HCT116 (cell line): ENCODE measurements around the gene TTLL10.

ENCODE experiments used
- CTCF ChIP-seq, 3 experiments: fragments of 200-600 bp in 1 of 3; sonication (generic) in 1 of 3; IDR thresholded peaks in 2 of 3; conservative IDR thresholded peaks in 1 of 3; 2 replicates each; pipeline ENCODE4 v1.5.1; 2012 to 2017; ENCODE audit warnings: low read depth in 2 of 3, low read length in 2 of 3, antibody characterized with exemption in 1 of 3, borderline replicate concordance in 1 of 3, control low read depth in 1 of 3, mild to moderate bottlenecking in 1 of 3, mixed read lengths in 1 of 3, mixed run types in 1 of 3, moderate library complexity in 1 of 3; ENCODE audit not compliant: insufficient read depth in 1 of 3
- EZH2 ChIP-seq: fragments of 200-600 bp; sonication (generic); IDR thresholded peaks from 2 replicates; pipeline ENCODE4 v1.6.1; 2017; ENCODE audit warnings: antibody characterized with exemption, mixed run types
- POLR2AphosphoS5 ChIP-seq: IDR thresholded peaks from 2 replicates; pipeline ENCODE4 v1.6.1; 2011; ENCODE audit warnings: mild to moderate bottlenecking, low read depth, low read length, moderate library complexity
- TCF7L2 ChIP-seq: IDR thresholded peaks from 2 replicates; pipeline ENCODE4 v1.7.0; 2011; ENCODE audit warnings: borderline replicate concordance, inconsistent platforms; ENCODE audit not compliant: insufficient read depth, insufficient read length; ENCODE audit errors: extremely low read depth

GRCh38 chr1:1200876-1201810 is 27.5 kb downstream of the TTLL10 start:
- TF ChIP-seq EZH2 (no peak), CTCF (IDR thresholded peaks at IDR 0.05 in 2 of 3, conservative IDR thresholded peaks at IDR 0.05 in 1 of 3; ENCODE audit: borderline replicate concordance in 1 of 3, insufficient read depth in 1 of 3, low read depth in 2 of 3, low read length in 2 of 3) (no peak), TCF7L2 (no peak), POLR2AphosphoS5 (peak; percentile 56)
